ENCODE measurements around the gene TBC1D21. TPM values are rescaled to one million over a fixed set of nuclear protein-coding genes. Genes with fewer than 3 reads are reported as not detected.

TBC1D21 gene
- polyA plus RNA-seq, 1 experiment, result not detected

- ChIA-PET POLR2A (no interaction called here), CTCF (interaction anchor here (2.4 kb wide), 1 partner anchor 23 kb away, joined by 9 read pairs; the partner anchor contains the start of gene TBC1D21)
- no peak for DNase-seq (ENCODE audit: low read depth, low spot score)
- no peak for TF ChIP-seq CTCF (IDR thresholded peaks at IDR 0.05; ENCODE audit: low read depth, low read length)
- Histone ChIP-seq H3K4me3 (ENCODE audit: low read depth, low read length) (no peak overlapping the region), H3K9me3 (ENCODE audit: control insufficient read depth, insufficient read depth, low read length) (no peaks in the 10 kb centered on the region; the same call in 1 of the 2 replicates), H3K27me3 (ENCODE audit: control insufficient read depth, insufficient read depth, low read length) (peaks cover 3% of the 10 kb centered on the region), H3K27ac (ENCODE audit: low read depth, low read length) (no peak overlapping the region)
Measured at GRCh38 chr15:73850228-73850627, 23.1 kb upstream of the TBC1D21 start.

- peaks cover 7% of the 10 kb centered on the region for H3K27me3 ChIP-seq (ENCODE audit: control insufficient read depth, insufficient read depth, low read length)
- H3K4me3 ChIP-seq (ENCODE audit: low read depth, low read length), result no peak overlapping the region
- ChIA-PET POLR2A (no interaction called here), CTCF (interaction anchor here (2.4 kb wide), 1 partner anchor 22 kb away, joined by 9 read pairs; the partner anchor contains the start of gene TBC1D21)
- no peak for TF ChIP-seq CTCF (IDR thresholded peaks at IDR 0.05; ENCODE audit: low read depth, low read length)
- DNase-seq (ENCODE audit: low read depth, low spot score), result peak; percentile 10
- no peak overlapping the region for H3K27ac ChIP-seq (ENCODE audit: low read depth, low read length)
- H3K9me3 ChIP-seq (ENCODE audit: control insufficient read depth, insufficient read depth, low read length), result no peaks in the 10 kb centered on the region; the same call in 1 of the 2 replicates
Measured at GRCh38 chr15:73851689-73852088, 21.7 kb upstream of the TBC1D21 start.

GRCh38 chr15:73852507-73852906 lies 20.9 kb upstream of the TBC1D21 start:
- no peak for TF ChIP-seq CTCF (IDR thresholded peaks at IDR 0.05; ENCODE audit: low read depth, low read length)
- peaks cover 13% of the 10 kb centered on the region for H3K27me3 ChIP-seq (ENCODE audit: control insufficient read depth, insufficient read depth, low read length)
- CTCF ChIA-PET, result interaction anchor here (2.4 kb wide), 1 partner anchor 21 kb away, joined by 9 read pairs; the partner anchor contains the start of gene TBC1D21
- no peaks in the 10 kb centered on the region; the same call in 1 of the 2 replicates for H3K9me3 ChIP-seq (ENCODE audit: control insufficient read depth, insufficient read depth, low read length)
- POLR2A ChIA-PET, result no interaction called here
- DNase-seq (ENCODE audit: low read depth, low spot score), result no peak
- no peak overlapping the region for H3K27ac ChIP-seq (ENCODE audit: low read depth, low read length)
- no peak overlapping the region for H3K4me3 ChIP-seq (ENCODE audit: low read depth, low read length)

GRCh38 chr15:73854265-73854664 lies 19.1 kb upstream of the TBC1D21 start:
- CTCF ChIA-PET, result no interaction called here
- POLR2A ChIA-PET, result no interaction called here
- DNase-seq (ENCODE audit: low read depth, low spot score), result no peak
- TF ChIP-seq CTCF (IDR thresholded peaks at IDR 0.05; ENCODE audit: low read depth, low read length), result no peak
- Histone ChIP-seq H3K27me3 (ENCODE audit: control insufficient read depth, insufficient read depth, low read length) (peaks cover 16% of the 10 kb centered on the region), H3K27ac (ENCODE audit: low read depth, low read length) (no peak overlapping the region), H3K9me3 (ENCODE audit: control insufficient read depth, insufficient read depth, low read length) (no peaks in the 10 kb centered on the region; the same call in 1 of the 2 replicates), H3K4me3 (ENCODE audit: low read depth, low read length) (no peak overlapping the region)

- Histone ChIP-seq H3K4me3 (ENCODE audit: low read depth, low read length) (no peak overlapping the region), H3K9me3 (ENCODE audit: control insufficient read depth, insufficient read depth, low read length) (no peaks in the 10 kb centered on the region; the same call in 1 of the 2 replicates), H3K27ac (ENCODE audit: low read depth, low read length) (no peak overlapping the region), H3K27me3 (ENCODE audit: control insufficient read depth, insufficient read depth, low read length) (peaks cover 25% of the 10 kb centered on the region)
- ChIA-PET CTCF (no interaction called here), POLR2A (no interaction called here)
- no peak for TF ChIP-seq CTCF (IDR thresholded peaks at IDR 0.05; ENCODE audit: low read depth, low read length)
- DNase-seq (ENCODE audit: low read depth, low spot score), result no peak
Measured at GRCh38 chr15:73856458-73857192, 16.7 kb upstream of the TBC1D21 start.

Measured in AG04450 (cell line).